ENCODE data around the gene PSMD6.

DNA sequence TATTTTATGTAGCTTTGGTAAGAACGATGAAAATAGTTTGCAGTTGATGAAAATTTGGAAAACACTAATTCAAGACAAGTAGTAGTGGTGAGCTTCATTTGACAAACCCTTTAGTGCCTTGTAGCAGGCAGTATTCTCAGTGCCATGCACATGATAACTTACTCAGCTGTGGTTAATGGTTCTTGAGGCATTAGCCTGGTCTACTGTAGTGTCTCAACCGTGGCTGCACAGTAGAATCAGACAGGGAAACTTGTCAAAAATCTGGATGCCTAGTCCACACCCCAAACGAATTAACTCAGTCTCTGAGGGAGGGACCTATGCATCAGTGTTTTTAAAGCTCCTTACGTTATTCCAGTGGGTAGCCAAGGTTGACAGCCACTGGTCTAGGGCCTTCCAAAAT lies 45.4 kb downstream of the PSMD6 start:
- TF ChIP-seq, protein P1, sequence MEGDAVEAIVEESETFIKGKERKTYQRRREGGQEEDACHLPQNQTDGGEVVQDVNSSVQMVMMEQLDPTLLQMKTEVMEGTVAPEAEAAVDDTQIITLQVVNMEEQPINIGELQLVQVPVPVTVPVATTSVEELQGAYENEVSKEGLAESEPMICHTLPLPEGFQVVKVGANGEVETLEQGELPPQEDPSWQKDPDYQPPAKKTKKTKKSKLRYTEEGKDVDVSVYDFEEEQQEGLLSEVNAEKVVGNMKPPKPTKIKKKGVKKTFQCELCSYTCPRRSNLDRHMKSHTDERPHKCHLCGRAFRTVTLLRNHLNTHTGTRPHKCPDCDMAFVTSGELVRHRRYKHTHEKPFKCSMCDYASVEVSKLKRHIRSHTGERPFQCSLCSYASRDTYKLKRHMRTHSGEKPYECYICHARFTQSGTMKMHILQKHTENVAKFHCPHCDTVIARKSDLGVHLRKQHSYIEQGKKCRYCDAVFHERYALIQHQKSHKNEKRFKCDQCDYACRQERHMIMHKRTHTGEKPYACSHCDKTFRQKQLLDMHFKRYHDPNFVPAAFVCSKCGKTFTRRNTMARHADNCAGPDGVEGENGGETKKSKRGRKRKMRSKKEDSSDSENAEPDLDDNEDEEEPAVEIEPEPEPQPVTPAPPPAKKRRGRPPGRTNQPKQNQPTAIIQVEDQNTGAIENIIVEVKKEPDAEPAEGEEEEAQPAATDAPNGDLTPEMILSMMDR (conservative IDR thresholded peaks at IDR 0.05; ENCODE audit: low read depth, low read length): no peak
- no peak for TF ChIP-seq EZH2 (IDR thresholded peaks at IDR 0.05; ENCODE audit: borderline replicate concordance, low read depth, low read length, poor library complexity, severe bottlenecking)
